Measurements from ENCODE around the gene TEKT3. TPM values are rescaled to one million over a fixed set of nuclear protein-coding genes. Genes with fewer than 3 reads are reported as not detected.

TEKT3 gene
- total and polyA plus RNA-seq, 2 experiments from 2014 or later, result 0.12 TPM; not detected in 1

GRCh38 chr17:15377200-15377599 lies 35.8 kb upstream of the TEKT3 start:
- peak; percentile 16 for TF ChIP-seq CTCF (IDR thresholded peaks at IDR 0.05; ENCODE audit: low read depth, low read length)
- peak in 1 of 2 donors; percentile 69 for DNase-seq (ENCODE audit: low read depth in 1 of 2, low spot score in 1 of 2)

GRCh38 chr17:15371376-15372130 lies 30.2 kb upstream of the TEKT3 start:
- no peak for TF ChIP-seq CTCF (IDR thresholded peaks at IDR 0.05; ENCODE audit: low read depth, low read length)
- no peak for DNase-seq (ENCODE audit: low read depth in 1 of 2, low spot score in 1 of 2)
- Histone ChIP-seq H3K9me3 (ENCODE audit: low read depth) (no peaks in the 10 kb centered on the region), H3K4me3 (no peak overlapping the region), H3K27ac (no peak overlapping the region), H3K36me3 (no peaks in the 10 kb centered on the region), H3K4me1 (ENCODE audit: low read depth) (no peaks in the 10 kb centered on the region), H3K27me3 (no peaks in the 10 kb centered on the region)

More at GRCh38 chr17:15377200-15377599, 35.8 kb upstream of the TEKT3 start:
- Histone ChIP-seq H3K4me3 (no peak overlapping the region), H3K27me3 (no peaks in the 10 kb centered on the region), H3K4me1 (ENCODE audit: low read depth) (no peaks in the 10 kb centered on the region), H3K9me3 (ENCODE audit: low read depth) (no peaks in the 10 kb centered on the region), H3K27ac (no peak overlapping the region), H3K36me3 (no peaks in the 10 kb centered on the region)

- Histone ChIP-seq H3K4me3 (no peak overlapping the region), H3K4me1 (ENCODE audit: low read depth) (no peaks in the 10 kb centered on the region), H3K9me3 (ENCODE audit: low read depth) (no peaks in the 10 kb centered on the region), H3K27ac (no peak overlapping the region), H3K27me3 (no peaks in the 10 kb centered on the region), H3K36me3 (no peaks in the 10 kb centered on the region)
- TF ChIP-seq CTCF (IDR thresholded peaks at IDR 0.05; ENCODE audit: low read depth, low read length), result no peak
- no peak for DNase-seq (ENCODE audit: low read depth in 1 of 2, low spot score in 1 of 2)
These were observed 27.2 kb upstream of the TEKT3 start for GRCh38 chr17:15368600-15368999.

GRCh38 chr17:15366026-15366425 lies 24.6 kb upstream of the TEKT3 start:
- H3K27ac ChIP-seq, result no peak overlapping the region
- H3K4me1 ChIP-seq (ENCODE audit: low read depth), result no peaks in the 10 kb centered on the region
- DNase-seq (ENCODE audit: low read depth in 1 of 2, low spot score in 1 of 2), result no peak
- H3K36me3 ChIP-seq, result no peaks in the 10 kb centered on the region
- no peaks in the 10 kb centered on the region for H3K9me3 ChIP-seq (ENCODE audit: low read depth)
- H3K27me3 ChIP-seq, result no peaks in the 10 kb centered on the region
- TF ChIP-seq CTCF (IDR thresholded peaks at IDR 0.05; ENCODE audit: low read depth, low read length), result no peak
- H3K4me3 ChIP-seq, result no peak overlapping the region

- H3K4me1 ChIP-seq (ENCODE audit: low read depth), result no peaks in the 10 kb centered on the region
- no peak for TF ChIP-seq CTCF (IDR thresholded peaks at IDR 0.05; ENCODE audit: low read depth, low read length)
- DNase-seq (ENCODE audit: low read depth in 1 of 2, low spot score in 1 of 2), result no peak
- no peak overlapping the region for H3K4me3 ChIP-seq
- H3K9me3 ChIP-seq (ENCODE audit: low read depth), result no peaks in the 10 kb centered on the region
- no peak overlapping the region for H3K27ac ChIP-seq
- H3K36me3 ChIP-seq, result no peaks in the 10 kb centered on the region
- no peaks in the 10 kb centered on the region for H3K27me3 ChIP-seq
These were observed 23.2 kb upstream of the TEKT3 start for GRCh38 chr17:15364615-15365014.
